ENCODE data around the gene RASAL2. TPM values are rescaled to one million over a fixed set of nuclear protein-coding genes. Genes with fewer than 3 reads are reported as not detected.

The RASAL2 gene
- total RNA-seq, 1 donor from 2014 or later = 18.3 TPM

- no peak overlapping the region for H2AFZ ChIP-seq (replicated peaks)
- no peaks in the 10 kb centered on the region for H3K79me2 ChIP-seq (ENCODE audit: low read depth)
- no peak overlapping the region for H3K4me3 Mint-ChIP-seq
- no peaks in the 10 kb centered on the region for H3F3A ChIP-seq (ENCODE audit: low read depth)
- no peaks in the 10 kb centered on the region for H3K27me3 Mint-ChIP-seq (ENCODE audit: insufficient read depth, low read depth)
- H3K9ac ChIP-seq = no peak overlapping the region
- H4K20me1 ChIP-seq (ENCODE audit: low read depth) = no peaks in the 10 kb centered on the region
- no peak overlapping the region for H3K4me3 ChIP-seq
- no peaks in the 10 kb centered on the region for H3K4me1 Mint-ChIP-seq
- no peaks in the 10 kb centered on the region for H3K36me3 ChIP-seq
- no peaks in the 10 kb centered on the region for H3K9me3 ChIP-seq (ENCODE audit: low read depth)
- no peak for DNase-seq (ENCODE audit: low spot score)
- H3K27ac Mint-ChIP-seq = no peak overlapping the region
- no peaks in the 10 kb centered on the region for H3K36me3 Mint-ChIP-seq
- no peak overlapping the region for H3K4me2 ChIP-seq
- TF ChIP-seq EZH2phosphoT487 (IDR thresholded peaks at IDR 0.05) (no peak), EZH2 (IDR thresholded peaks at IDR 0.05) (no peak)
- TF ChIP-seq, protein P1, sequence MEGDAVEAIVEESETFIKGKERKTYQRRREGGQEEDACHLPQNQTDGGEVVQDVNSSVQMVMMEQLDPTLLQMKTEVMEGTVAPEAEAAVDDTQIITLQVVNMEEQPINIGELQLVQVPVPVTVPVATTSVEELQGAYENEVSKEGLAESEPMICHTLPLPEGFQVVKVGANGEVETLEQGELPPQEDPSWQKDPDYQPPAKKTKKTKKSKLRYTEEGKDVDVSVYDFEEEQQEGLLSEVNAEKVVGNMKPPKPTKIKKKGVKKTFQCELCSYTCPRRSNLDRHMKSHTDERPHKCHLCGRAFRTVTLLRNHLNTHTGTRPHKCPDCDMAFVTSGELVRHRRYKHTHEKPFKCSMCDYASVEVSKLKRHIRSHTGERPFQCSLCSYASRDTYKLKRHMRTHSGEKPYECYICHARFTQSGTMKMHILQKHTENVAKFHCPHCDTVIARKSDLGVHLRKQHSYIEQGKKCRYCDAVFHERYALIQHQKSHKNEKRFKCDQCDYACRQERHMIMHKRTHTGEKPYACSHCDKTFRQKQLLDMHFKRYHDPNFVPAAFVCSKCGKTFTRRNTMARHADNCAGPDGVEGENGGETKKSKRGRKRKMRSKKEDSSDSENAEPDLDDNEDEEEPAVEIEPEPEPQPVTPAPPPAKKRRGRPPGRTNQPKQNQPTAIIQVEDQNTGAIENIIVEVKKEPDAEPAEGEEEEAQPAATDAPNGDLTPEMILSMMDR (IDR thresholded peaks at IDR 0.05) = no peak
- H3K4me1 ChIP-seq = no peaks in the 10 kb centered on the region
- no peak overlapping the region for H3K27ac ChIP-seq
- H3K9me3 Mint-ChIP-seq = no peaks in the 10 kb centered on the region
- no peaks in the 10 kb centered on the region for H3K27me3 ChIP-seq
These were observed 426.9 kb downstream of the RASAL2 start for GRCh38 chr1:178520803-178521202.

GRCh38 chr1:178521241-178521640 lies 427.3 kb downstream of the RASAL2 start:
- H3K4me1 Mint-ChIP-seq = no peaks in the 10 kb centered on the region
- no peaks in the 10 kb centered on the region for H3K79me2 ChIP-seq (ENCODE audit: low read depth)
- H3K36me3 Mint-ChIP-seq = no peaks in the 10 kb centered on the region
- H2AFZ ChIP-seq (replicated peaks) = no peak overlapping the region
- H3K9me3 Mint-ChIP-seq = no peaks in the 10 kb centered on the region
- H3K27me3 Mint-ChIP-seq (ENCODE audit: insufficient read depth, low read depth) = no peaks in the 10 kb centered on the region
- DNase-seq (ENCODE audit: low spot score) = no peak
- H3K4me1 ChIP-seq = no peaks in the 10 kb centered on the region
- H3K27ac Mint-ChIP-seq = no peak overlapping the region
- H3K4me2 ChIP-seq = no peak overlapping the region
- no peaks in the 10 kb centered on the region for H3K9me3 ChIP-seq (ENCODE audit: low read depth)
- H3K27ac ChIP-seq = no peak overlapping the region
- no peaks in the 10 kb centered on the region for H3K27me3 ChIP-seq
- H3K4me3 ChIP-seq = no peak overlapping the region
- no peaks in the 10 kb centered on the region for H3F3A ChIP-seq (ENCODE audit: low read depth)
- H3K9ac ChIP-seq = no peak overlapping the region
- H3K4me3 Mint-ChIP-seq = no peak overlapping the region
- TF ChIP-seq, protein P1 (IDR thresholded peaks at IDR 0.05) = no peak
- TF ChIP-seq EZH2phosphoT487 (IDR thresholded peaks at IDR 0.05) (no peak), EZH2 (IDR thresholded peaks at IDR 0.05) (no peak)
- H4K20me1 ChIP-seq (ENCODE audit: low read depth) = no peaks in the 10 kb centered on the region
- no peaks in the 10 kb centered on the region for H3K36me3 ChIP-seq

DNA sequence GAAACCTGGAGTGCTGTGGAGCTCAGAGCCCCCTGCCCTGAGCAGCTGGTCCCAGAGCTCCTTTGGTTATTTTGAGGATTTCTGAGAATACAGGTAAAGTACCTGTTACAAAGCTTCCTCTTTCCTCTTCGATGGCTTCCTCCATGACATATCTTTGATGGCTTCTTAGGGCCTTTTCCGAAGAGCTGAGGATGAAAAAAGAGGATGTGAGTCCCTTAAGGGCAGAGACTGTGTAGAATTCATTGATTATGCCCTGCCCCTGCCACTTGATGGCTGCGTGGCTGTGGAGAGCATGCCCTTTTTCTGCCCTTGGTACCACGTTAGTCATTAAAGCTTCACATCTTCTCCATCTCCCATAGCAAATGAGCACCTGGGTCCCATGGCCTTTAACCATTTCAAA lies 433.2 kb downstream of the RASAL2 start:
- TF ChIP-seq EZH2phosphoT487 (IDR thresholded peaks at IDR 0.05) = no peak
- TF ChIP-seq EZH2 (IDR thresholded peaks at IDR 0.05) = no peak
- TF ChIP-seq, protein P1 (IDR thresholded peaks at IDR 0.05) = no peak
- Histone ChIP-seq H3K27ac (no peak overlapping the region), H3K4me1 (no peaks in the 10 kb centered on the region), H3K4me3 (no peak overlapping the region), H3F3A (ENCODE audit: low read depth) (no peaks in the 10 kb centered on the region), H3K9ac (no peak overlapping the region), H2AFZ (replicated peaks) (no peak overlapping the region), H3K4me2 (no peak overlapping the region), H4K20me1 (ENCODE audit: low read depth) (no peaks in the 10 kb centered on the region), H3K79me2 (ENCODE audit: low read depth) (no peaks in the 10 kb centered on the region), H3K27me3 (no peaks in the 10 kb centered on the region), H3K9me3 (ENCODE audit: low read depth) (no peaks in the 10 kb centered on the region), H3K36me3 (no peaks in the 10 kb centered on the region)
- no peak for DNase-seq (ENCODE audit: low spot score)
- H3K27me3 Mint-ChIP-seq (ENCODE audit: insufficient read depth, low read depth) = peaks cover 2% of the 10 kb centered on the region
- H3K4me3 Mint-ChIP-seq = no peak overlapping the region
- H3K36me3 Mint-ChIP-seq = no peaks in the 10 kb centered on the region
- H3K9me3 Mint-ChIP-seq = no peaks in the 10 kb centered on the region
- H3K27ac Mint-ChIP-seq = no peak overlapping the region
- H3K4me1 Mint-ChIP-seq = no peaks in the 10 kb centered on the region

Measured in neural progenitor cell (in vitro differentiated cells).